Camera-type eye (tissue), 1 donor: ENCODE results near the gene TMEM39A. TPM values are rescaled to one million over a fixed set of nuclear protein-coding genes. Genes with fewer than 3 reads are reported as not detected.

Source experiments
- total RNA-seq: library from RNA; depleted of rRNA; stranded (reverse); fragments of >200 nt; gene quantifications from one replicate; pipeline ENCODE4 v1.2.3, GENCODE V29; 2014

Gene TMEM39A, protein sequence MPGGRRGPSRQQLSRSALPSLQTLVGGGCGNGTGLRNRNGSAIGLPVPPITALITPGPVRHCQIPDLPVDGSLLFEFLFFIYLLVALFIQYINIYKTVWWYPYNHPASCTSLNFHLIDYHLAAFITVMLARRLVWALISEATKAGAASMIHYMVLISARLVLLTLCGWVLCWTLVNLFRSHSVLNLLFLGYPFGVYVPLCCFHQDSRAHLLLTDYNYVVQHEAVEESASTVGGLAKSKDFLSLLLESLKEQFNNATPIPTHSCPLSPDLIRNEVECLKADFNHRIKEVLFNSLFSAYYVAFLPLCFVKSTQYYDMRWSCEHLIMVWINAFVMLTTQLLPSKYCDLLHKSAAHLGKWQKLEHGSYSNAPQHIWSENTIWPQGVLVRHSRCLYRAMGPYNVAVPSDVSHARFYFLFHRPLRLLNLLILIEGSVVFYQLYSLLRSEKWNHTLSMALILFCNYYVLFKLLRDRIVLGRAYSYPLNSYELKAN
- total RNA-seq: 70.2 TPM

DNA sequence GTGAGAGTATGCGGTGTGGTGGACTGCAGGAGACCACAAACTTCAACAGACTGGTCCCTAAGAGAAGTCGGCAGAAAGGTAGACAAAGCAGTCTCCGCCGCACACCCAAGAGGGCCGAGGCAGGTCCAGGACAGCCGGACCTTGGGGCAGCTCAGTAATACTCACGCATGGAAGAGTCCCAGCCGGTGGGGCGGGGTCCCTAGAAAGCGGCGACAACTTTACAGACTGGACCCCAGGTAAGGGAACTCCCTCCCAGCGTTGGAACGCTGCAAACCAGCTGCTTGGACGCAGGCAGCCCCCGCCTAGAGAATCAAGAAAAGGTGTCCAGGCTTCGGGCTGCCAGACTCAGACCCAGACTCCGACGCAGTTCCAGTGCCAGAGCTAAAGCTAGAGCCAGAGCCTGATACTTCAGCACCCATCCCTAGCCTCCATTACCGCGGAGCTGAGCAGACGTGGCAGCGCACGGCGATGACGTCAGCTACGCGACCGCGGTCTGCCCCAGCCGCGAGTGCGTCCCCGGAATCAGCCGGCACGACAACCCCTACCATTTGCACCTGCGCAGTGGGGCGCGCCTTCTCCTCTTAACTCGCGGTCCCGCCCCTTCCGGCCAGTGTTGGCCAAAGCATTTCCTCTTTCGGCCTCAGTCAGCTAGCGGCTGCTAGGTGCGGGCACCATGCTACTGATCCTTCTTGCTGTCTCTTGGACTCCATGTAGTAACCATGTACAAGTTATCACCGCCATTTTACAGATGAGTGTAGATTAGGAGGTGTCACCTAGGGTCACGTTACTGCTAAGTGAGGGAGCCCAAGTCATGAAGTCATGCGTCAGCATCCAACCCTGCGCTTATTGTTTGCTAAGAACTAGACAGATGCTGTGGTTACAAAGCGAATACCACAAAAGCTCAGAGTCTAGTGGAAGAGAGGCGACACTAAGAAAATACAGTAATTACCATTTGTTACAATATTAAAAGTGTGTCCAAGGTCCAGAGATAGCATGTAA is at the start of gene TMEM39A:
TMEM39A (minus strand) TSS at position 445 of the 999 bp plus-strand sequence. CDS start 1,541 bp downstream, outside the sequence.

DNA sequence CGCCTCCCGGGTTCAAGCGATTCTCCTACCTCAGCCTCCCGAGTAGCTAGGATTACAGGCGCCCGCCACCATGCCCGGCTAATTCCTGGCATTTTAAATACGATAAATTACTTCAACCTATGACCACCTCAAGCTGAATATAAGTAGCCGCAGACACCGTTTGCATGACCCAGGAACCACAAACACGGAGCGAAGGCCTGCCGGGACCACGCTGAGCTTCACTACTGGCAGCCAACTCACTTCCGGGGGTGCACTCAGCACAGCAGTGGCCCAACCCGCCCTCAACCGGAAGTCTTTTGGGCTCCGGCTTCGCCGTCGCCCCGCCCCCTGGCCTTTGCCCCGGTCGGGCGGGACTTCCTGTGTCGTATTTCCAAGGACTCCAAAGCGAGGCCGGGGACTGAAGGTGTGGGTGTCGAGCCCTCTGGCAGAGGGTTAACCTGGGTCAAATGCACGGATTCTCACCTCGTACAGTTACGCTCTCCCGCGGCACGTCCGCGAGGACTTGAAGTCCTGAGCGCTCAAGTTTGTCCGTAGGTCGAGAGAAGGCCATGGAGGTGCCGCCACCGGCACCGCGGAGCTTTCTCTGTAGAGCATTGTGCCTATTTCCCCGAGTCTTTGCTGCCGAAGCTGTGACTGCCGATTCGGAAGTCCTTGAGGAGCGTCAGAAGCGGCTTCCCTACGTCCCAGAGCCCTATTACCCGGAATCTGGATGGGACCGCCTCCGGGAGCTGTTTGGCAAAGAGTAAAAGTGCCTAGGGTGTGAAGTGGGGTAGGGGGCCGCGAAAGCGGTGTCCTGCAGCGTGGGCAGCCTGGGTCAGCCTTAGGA is 35.0 kb upstream of the TMEM39A start, which contains the start of gene TIMMDC1:
TIMMDC1 (plus strand) TSS at position 362 of the 826 bp plus-strand sequence; CDS start at position 549, 187 bp downstream.

Other genes with a start within 250 kb of the TMEM39A start
- 21.8 TPM for gene B4GALT4, start 222.7 kb downstream of the TMEM39A start, total RNA-seq
- gene ARHGAP31, start 169.2 kb downstream of the TMEM39A start, total RNA-seq: 15.9 TPM
- 21.7 TPM for gene POGLUT1, start 5.3 kb upstream of the TMEM39A start, total RNA-seq
- gene TIMMDC1, start 34.9 kb upstream of the TMEM39A start, total RNA-seq: 35.7 TPM
- 0.77 TPM for gene CD80, start 96.0 kb upstream of the TMEM39A start, total RNA-seq
- gene ADPRH, start 115.9 kb upstream of the TMEM39A start, total RNA-seq: 3.4 TPM
- 1.3 TPM for gene PLA1A, start 134.3 kb upstream of the TMEM39A start, total RNA-seq
- gene POPDC2, start 197.0 kb upstream of the TMEM39A start, total RNA-seq: 2.4 TPM
- gene COX17, start 213.8 kb upstream of the TMEM39A start, total RNA-seq: 16.9 TPM
- gene CFAP91, start 239.4 kb upstream of the TMEM39A start, total RNA-seq: 7.3 TPM